NCI-H2171 treated with DMSO at 0.1 percent for 48 hours (cell line): ENCODE results near the gene FAM20A.
A peak's percentile ranks its signal among the peaks of the same experiment; 100 is the strongest.
"Not testable (repeated sequence)": the region's sequence is repeated elsewhere in the genome, so short reads cannot be mapped to it uniquely, and the experiment has no call there.

ENCODE experiments used
- DNase-seq: peaks from one replicate; lab custom pipeline; 2025; lab: John Stamatoyannopoulos, UW

FAM20A gene

GRCh38 chr17:68492394-68493054 lies 108.6 kb downstream of the FAM20A start:
- not testable (repeated sequence) for DNase-seq

DNA sequence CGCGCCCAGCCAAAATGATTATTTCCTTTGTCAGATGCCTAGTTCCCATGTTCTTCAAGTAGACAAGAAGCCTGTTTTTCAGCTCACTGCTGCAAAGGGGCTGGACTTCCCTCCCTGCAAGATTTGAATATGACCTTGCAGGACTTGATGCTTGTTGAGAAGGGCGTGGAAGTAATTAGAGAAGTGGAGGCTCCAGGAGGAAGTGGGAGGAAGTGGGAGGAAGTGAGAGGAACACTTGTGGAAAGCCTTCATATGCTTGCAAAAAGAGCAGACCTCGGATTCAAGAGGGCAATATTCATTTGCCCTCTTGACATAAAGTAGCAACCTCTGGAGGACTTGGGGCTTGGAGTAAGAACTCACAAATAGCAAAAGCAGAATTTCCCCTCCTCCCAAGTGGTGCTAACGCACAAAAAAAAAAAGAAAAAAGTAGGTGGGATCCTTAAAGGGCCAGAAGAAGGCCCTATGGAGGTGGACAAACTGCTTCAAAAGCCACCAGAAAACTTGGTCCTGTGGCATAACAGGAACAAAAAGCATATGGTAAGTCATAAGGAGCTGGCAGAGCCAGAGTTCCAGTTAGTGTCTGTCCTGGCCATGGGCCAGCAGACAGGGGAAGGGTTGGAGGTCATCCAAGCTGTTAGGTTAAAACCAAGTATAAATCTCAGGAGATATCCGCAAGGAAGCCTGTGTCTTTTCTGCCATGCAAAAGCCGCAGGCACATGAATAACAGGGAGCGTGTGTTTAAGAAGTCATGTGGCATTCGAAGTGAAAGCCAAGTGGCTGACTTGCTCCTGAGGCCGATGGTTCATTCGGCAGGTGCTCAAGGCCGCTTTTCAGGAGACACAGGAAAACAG lies 109.6 kb downstream of the FAM20A start:
- DNase-seq, result peak; percentile 67

DNA sequence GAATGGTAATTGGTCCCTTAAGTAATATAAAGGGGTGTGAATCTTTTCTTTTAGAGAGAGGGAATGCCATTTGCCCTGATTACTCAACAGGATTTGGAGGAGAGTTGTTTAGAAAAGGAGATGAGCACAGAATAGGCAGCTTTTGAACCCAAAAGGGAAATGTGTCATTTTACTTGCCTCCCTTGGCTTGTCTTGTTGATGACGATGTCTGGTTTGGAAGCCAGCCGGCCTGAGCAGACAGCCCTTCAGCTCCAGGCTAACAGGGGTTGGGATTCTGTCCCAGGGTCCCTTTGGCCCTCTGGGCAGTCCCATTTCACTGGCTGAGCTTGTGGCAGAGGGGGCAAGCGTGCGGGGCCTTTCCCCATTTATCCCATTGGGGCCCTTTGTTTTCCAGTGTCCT lies 111.2 kb downstream of the FAM20A start:
- no peak for DNase-seq
